ENCODE data around the gene LBHD2. TPM values are rescaled to one million over a fixed set of nuclear protein-coding genes. Genes with fewer than 3 reads are reported as not detected.

The LBHD2 gene
- total and polyA plus RNA-seq, 11 donors, result 0.19 TPM; not detected in 10

DNA sequence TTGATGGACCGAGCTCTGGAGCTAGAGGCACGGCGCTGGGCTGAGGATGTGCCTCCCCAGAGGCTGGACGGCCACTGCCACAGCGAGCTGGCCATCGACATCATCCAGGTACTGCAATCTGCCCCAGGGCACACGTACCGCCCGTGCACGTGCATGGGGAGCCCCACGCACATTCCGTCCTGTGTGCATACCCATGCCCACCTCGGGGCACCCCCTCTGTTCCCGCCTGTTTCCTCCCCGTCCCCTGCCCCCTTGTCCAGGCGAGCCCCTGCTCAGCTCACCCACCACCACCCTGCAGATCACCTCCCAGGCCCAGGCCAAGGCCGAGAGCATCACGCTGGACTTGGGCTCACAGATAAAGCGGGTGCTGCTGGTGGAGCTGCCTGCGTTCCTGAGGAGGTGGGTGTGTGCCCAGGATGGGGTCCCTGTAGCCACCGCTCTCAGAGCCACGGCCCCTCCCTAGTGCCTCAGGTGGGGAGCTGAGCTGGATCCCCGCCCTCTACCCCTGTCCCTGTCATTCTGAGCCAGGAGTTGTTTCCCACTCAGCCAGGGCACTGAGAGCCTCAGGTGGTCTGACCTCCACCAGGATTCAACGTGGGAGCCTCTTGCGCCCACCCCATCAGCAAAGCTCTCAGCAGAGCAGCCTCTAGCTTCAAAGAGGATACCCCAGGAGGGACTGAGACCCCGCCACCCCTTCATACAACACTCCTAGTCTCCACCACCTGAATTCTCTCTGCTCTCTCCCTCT is 46.2 kb downstream of the LBHD2 start:
- Histone ChIP-seq H3K4me3 (no peak overlapping the region), H3K36me3 (peaks cover 4 to 86% (median 44%) of the 10 kb centered on the region in 9 donors), H3K27me3 (no peaks in the 10 kb centered on the region), H3K9me3 (no peaks in the 10 kb centered on the region), H3K4me1 (peaks cover 0 to 51% (median 34%) of the 10 kb centered on the region in 12 donors), H3K27ac (no peak overlapping the region)
- intact Hi-C loops (cut with DNase I), result no loop called here
- TF ChIP-seq, protein P1, sequence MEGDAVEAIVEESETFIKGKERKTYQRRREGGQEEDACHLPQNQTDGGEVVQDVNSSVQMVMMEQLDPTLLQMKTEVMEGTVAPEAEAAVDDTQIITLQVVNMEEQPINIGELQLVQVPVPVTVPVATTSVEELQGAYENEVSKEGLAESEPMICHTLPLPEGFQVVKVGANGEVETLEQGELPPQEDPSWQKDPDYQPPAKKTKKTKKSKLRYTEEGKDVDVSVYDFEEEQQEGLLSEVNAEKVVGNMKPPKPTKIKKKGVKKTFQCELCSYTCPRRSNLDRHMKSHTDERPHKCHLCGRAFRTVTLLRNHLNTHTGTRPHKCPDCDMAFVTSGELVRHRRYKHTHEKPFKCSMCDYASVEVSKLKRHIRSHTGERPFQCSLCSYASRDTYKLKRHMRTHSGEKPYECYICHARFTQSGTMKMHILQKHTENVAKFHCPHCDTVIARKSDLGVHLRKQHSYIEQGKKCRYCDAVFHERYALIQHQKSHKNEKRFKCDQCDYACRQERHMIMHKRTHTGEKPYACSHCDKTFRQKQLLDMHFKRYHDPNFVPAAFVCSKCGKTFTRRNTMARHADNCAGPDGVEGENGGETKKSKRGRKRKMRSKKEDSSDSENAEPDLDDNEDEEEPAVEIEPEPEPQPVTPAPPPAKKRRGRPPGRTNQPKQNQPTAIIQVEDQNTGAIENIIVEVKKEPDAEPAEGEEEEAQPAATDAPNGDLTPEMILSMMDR (IDR thresholded peaks at IDR 0.05), result no peak
- TF ChIP-seq POLR2A (IDR thresholded peaks at IDR 0.05), result no peak
- ATAC-seq (no peak), DNase-seq (no peak)
- 91 to 94% (median 93%) methylated on average over 26 of the region's 26 CpGs for WGBS, 4 donors

DNA sequence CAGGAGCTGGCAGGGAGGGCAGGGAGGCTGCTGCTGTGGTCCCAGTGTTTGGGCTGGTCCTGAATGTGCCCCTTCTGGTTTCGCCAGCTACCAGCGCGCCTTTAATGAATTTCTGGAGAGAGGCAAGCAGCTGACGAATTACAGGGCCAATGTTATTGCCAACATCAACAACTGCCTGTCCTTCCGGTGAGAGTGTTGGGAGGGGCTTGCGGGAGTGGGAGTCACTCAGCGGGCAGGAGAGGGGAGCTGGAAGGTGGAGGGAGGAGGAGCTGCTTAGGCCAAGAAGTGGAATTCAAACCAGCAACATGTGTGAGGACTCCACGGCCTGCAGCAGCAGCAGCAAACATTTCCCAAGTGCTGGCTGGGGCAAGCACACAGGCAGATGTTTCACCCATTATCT is 47.0 kb downstream of the LBHD2 start:
- H3K9me3 ChIP-seq, result no peaks in the 10 kb centered on the region
- intact Hi-C loops (cut with DNase I), result no loop called here
- 57 to 70% (median 66%) methylated on average over 8 of the region's 8 CpGs for WGBS, 4 donors
- no peaks in the 10 kb centered on the region for H3K27me3 ChIP-seq
- no peak for ATAC-seq
- H3K4me3 ChIP-seq, result no peak overlapping the region
- no peak for TF ChIP-seq POLR2A (IDR thresholded peaks at IDR 0.05)
- TF ChIP-seq, protein P1 (IDR thresholded peaks at IDR 0.05), result no peak
- H3K36me3 ChIP-seq, result peaks cover 4 to 94% (median 49%) of the 10 kb centered on the region in 9 donors
- peak in 1 of 5 donors; percentile 36 for DNase-seq
- peaks cover 0 to 43% (median 28%) of the 10 kb centered on the region in 12 donors for H3K4me1 ChIP-seq
- no peak overlapping the region for H3K27ac ChIP-seq

DNA sequence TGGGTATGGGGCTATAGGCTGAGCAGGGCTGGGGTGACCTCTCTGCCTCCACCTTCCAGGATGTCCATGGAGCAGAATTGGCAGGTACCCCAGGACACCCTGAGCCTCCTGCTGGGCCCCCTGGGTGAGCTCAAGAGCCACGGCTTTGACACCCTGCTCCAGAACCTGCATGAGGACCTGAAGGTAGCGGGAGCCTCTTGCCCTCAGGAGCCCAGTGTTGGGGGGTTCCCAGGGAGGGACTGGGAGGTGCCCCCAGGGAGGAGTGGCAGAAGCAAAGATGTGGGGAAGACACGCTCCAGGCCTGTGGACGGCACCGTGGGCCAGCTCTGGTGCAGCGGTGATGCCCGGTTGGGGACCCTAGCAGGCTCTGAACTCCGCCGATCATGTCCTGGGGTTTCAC is 47.6 kb downstream of the LBHD2 start:
- Histone ChIP-seq H3K36me3 (peaks cover 4 to 95% (median 49%) of the 10 kb centered on the region in 9 donors), H3K27ac (peak overlapping the region in 1 of 12 donors; percentile 31), H3K4me3 (no peak overlapping the region), H3K4me1 (peaks cover 0 to 37% (median 26%) of the 10 kb centered on the region in 12 donors), H3K9me3 (no peaks in the 10 kb centered on the region), H3K27me3 (no peaks in the 10 kb centered on the region)
- no peak for ATAC-seq
- DNase-seq, result peak in 1 of 5 donors; percentile 10
- TF ChIP-seq, protein P1 (IDR thresholded peaks at IDR 0.05), result no peak
- no peak for TF ChIP-seq POLR2A (IDR thresholded peaks at IDR 0.05)
- intact Hi-C loops (cut with DNase I), result no loop called here
- WGBS, 4 donors, result 89 to 96% (median 94%) methylated on average over 8 to 9 of the region's 9 CpGs

DNA sequence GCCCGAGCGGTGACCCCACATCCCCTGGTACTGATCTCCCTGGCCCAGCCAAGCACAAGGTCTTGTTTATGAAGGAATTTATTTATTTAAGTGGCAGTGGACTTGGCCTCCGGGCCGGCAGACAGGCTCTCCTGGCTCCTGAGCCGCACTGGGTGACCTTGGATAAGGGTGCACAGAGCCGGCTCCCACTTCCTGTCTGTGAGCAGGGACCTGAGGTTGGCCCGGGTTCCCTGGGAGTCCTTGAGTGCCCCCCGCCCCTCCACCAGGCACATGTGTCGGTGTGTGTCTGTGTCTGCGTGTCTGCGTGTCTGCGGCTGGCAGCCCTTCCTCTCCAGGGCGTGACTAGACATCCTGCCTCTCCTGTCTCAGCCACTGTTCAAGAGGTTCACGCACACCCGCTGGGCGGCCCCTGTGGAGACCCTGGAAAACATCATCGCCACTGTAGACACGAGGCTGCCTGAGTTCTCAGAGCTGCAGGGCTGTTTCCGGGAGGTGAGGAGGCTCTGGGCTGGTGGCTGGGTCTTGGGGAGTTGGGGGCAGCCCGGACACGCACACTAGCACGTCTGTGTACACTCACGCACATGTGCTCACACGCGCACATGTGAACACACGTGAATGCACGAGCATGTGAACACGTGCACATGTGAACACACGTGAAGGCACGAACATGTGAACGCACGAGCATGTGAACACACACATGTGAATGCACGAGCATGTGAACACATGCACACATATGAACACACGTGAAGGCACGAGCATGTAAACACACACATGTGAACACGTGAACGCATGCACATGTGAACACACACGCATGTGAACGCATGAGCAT is 48.6 kb downstream of the LBHD2 start:
- TF ChIP-seq, protein P1 (IDR thresholded peaks at IDR 0.05), result no peak
- TF ChIP-seq POLR2A (IDR thresholded peaks at IDR 0.05), result no peak
- WGBS, 4 donors, result 70 to 83% (median 74%) methylated on average over 36 to 39 of the region's 39 CpGs
- DNase-seq (peak in 1 of 5 donors; percentile 24), ATAC-seq (peak in 1 of 4 donors; percentile 18)
- intact Hi-C loops (cut with DNase I), result no loop called here
- H3K27ac ChIP-seq, result no peak overlapping the region
- no peaks in the 10 kb centered on the region for H3K27me3 ChIP-seq
- H3K36me3 ChIP-seq, result peaks cover 4 to 96% (median 49%) of the 10 kb centered on the region in 9 donors
- no peaks in the 10 kb centered on the region for H3K9me3 ChIP-seq
- peaks cover 0 to 36% (median 22%) of the 10 kb centered on the region in 12 donors for H3K4me1 ChIP-seq
- no peak overlapping the region for H3K4me3 ChIP-seq
